CD4-positive, alpha-beta T cell treated with Interleukin-6 at 100 ng/mL for 8 hours (primary cell): ENCODE results near the gene KCNJ6.
"Not testable (repeated sequence)": the region's sequence is repeated elsewhere in the genome, so short reads cannot be mapped to it uniquely, and the experiment has no call there.

ENCODE experiments used
- DNase-seq: peaks from one replicate; pipeline ENCODE4 v3.0.0-alpha.2; 2020; ENCODE audit warnings: mixed read lengths, low spot score

KCNJ6 gene

GRCh38 chr21:37673801-37674575 is 242.3 kb downstream of the KCNJ6 start:
- no peak for DNase-seq

GRCh38 chr21:37671381-37671780 is 244.9 kb downstream of the KCNJ6 start:
- no peak for DNase-seq

- DNase-seq, result no peak
These were observed 245.4 kb downstream of the KCNJ6 start for GRCh38 chr21:37670883-37671282.

- no peak for DNase-seq
These were observed 247.0 kb downstream of the KCNJ6 start for GRCh38 chr21:37669249-37669648.

- no peak for DNase-seq
These were observed 247.6 kb downstream of the KCNJ6 start for GRCh38 chr21:37668462-37669239.

- no peak for DNase-seq
These were observed 248.9 kb downstream of the KCNJ6 start for GRCh38 chr21:37667380-37667779.

GRCh38 chr21:37665230-37666024 is 250.8 kb downstream of the KCNJ6 start:
- no peak for DNase-seq

GRCh38 chr21:37662227-37662626 is 254.0 kb downstream of the KCNJ6 start:
- not testable (repeated sequence) for DNase-seq

GRCh38 chr21:37660709-37661108 is 255.5 kb downstream of the KCNJ6 start:
- no peak for DNase-seq

GRCh38 chr21:37659874-37660273 is 256.4 kb downstream of the KCNJ6 start:
- no peak for DNase-seq

GRCh38 chr21:37658817-37659458 is 257.3 kb downstream of the KCNJ6 start:
- no peak for DNase-seq

GRCh38 chr21:37658121-37658816 is 258.0 kb downstream of the KCNJ6 start:
- no peak for DNase-seq

- DNase-seq, result no peak
These were observed 259.4 kb downstream of the KCNJ6 start for GRCh38 chr21:37656899-37657298.

- DNase-seq, result no peak
These were observed 260.5 kb downstream of the KCNJ6 start for GRCh38 chr21:37655611-37656300.

GRCh38 chr21:37654596-37654995 is 261.7 kb downstream of the KCNJ6 start:
- no peak for DNase-seq

GRCh38 chr21:37653201-37653600 is 263.1 kb downstream of the KCNJ6 start:
- no peak for DNase-seq

- no peak for DNase-seq
These were observed 268.5 kb downstream of the KCNJ6 start for GRCh38 chr21:37647781-37648180.

- DNase-seq, result not testable (repeated sequence)
These were observed 269.5 kb downstream of the KCNJ6 start for GRCh38 chr21:37646761-37647160.

GRCh38 chr21:37645848-37646247 is 270.4 kb downstream of the KCNJ6 start:
- no peak for DNase-seq

GRCh38 chr21:37644636-37645035 is 271.6 kb downstream of the KCNJ6 start:
- no peak for DNase-seq

GRCh38 chr21:37643862-37644261 is 272.4 kb downstream of the KCNJ6 start:
- DNase-seq, result not testable (repeated sequence)
